PC-9 (cell line): Measurements from ENCODE around the gene PNKD. TPM values are rescaled to one million over a fixed set of nuclear protein-coding genes. Genes with fewer than 3 reads are reported as not detected.

Experiments
- BruUV-seq: library from RNA; stranded (reverse); fragments of 400-500 nt; replicated peaks from 2 replicates; lab custom pipeline; 2021; lab: Mats Ljungman, UMichigan
- CTCF ChIA-PET: fragments of 300-600 bp; sonication (Branson Sonifier 250); formaldehyde crosslinking; loops from one replicate; lab custom pipeline; 2022; ENCODE audit warnings: antibody characterized with exemption; lab: Charles Lee
- POLR2A ChIA-PET: fragments of 300-600 bp; sonication (Branson Sonifier 250); formaldehyde crosslinking; loops from one replicate; lab custom pipeline; 2022; ENCODE audit warnings: antibody characterized with exemption; ENCODE audit not compliant: unreplicated experiment; lab: Charles Lee
- DNase-seq, 2 experiments: peaks; one replicate each; pipeline versions ENCODE4 v3.0.0 to v3.0.0-alpha.2; 2015 to 2022; ENCODE audit warnings: mixed read lengths in 1 of 2
- H2AFZ ChIP-seq: fragments of 200-600 bp; sonication (generic); 2 replicates; pipeline ENCODE4 v1.8.1; 2017; ENCODE audit warnings: antibody characterized with exemption
- H3F3A ChIP-seq: fragments of 200-600 bp; sonication (generic); 2 replicates; pipeline ENCODE4 v1.8.1; 2017; ENCODE audit warnings: antibody characterized with exemption, mild to moderate bottlenecking, low read depth; ENCODE audit not compliant: insufficient read depth
- H3K27ac ChIP-seq: fragments of 200-600 bp; sonication (generic); 2 replicates; pipeline ENCODE4 v1.6.1; 2016; ENCODE audit warnings: mixed run types
- H3K27me3 ChIP-seq: fragments of 200-600 bp; sonication (generic); 2 replicates; pipeline ENCODE4 v1.6.1; 2016; ENCODE audit warnings: low read depth, mixed run types; ENCODE audit not compliant: insufficient read depth
- H3K36me3 ChIP-seq: fragments of 200-600 bp; sonication (generic); 2 replicates; pipeline ENCODE4 v1.6.1; 2016; ENCODE audit warnings: low read depth, mixed run types
- H3K4me1 ChIP-seq: fragments of 200-600 bp; sonication (generic); replicated peaks from 2 replicates; pipeline ENCODE4 v1.6.1; 2016; ENCODE audit warnings: mixed run types; ENCODE audit not compliant: insufficient read depth
- H3K4me2 ChIP-seq: fragments of 200-600 bp; sonication (generic); 2 replicates; pipeline ENCODE4 v1.6.1; 2017; ENCODE audit warnings: mixed run types
- H3K4me3 ChIP-seq: fragments of 200-600 bp; sonication (generic); 2 replicates; pipeline ENCODE4 v1.6.1; 2016; ENCODE audit warnings: mixed run types
- H3K79me2 ChIP-seq: fragments of 200-600 bp; sonication (generic); 2 replicates; pipeline ENCODE4 v1.6.1; 2017; ENCODE audit warnings: low read depth, mixed run types
- H3K9me2 ChIP-seq: fragments of 200-600 bp; sonication (generic); 2 replicates; pipeline ENCODE4 v1.8.1; 2017; ENCODE audit warnings: mild to moderate bottlenecking; ENCODE audit not compliant: insufficient read depth
- H3K9me3 ChIP-seq: fragments of 200-600 bp; sonication (generic); 2 replicates; pipeline ENCODE4 v1.8.1; 2016; ENCODE audit warnings: low read depth; ENCODE audit not compliant: insufficient read depth
- H4K20me1 ChIP-seq: fragments of 200-600 bp; sonication (generic); 2 replicates; pipeline ENCODE4 v1.8.1; 2017; ENCODE audit not compliant: insufficient read depth
- EZH2 ChIP-seq: fragments of 200-600 bp; sonication (generic); IDR thresholded peaks from 2 replicates; pipeline ENCODE4 v1.8.0; 2017; ENCODE audit warnings: antibody characterized with exemption, low read depth
- intact Hi-C: fragments of 100-400 bp; cut with micrococcal nuclease; formaldehyde crosslinking; loops from one replicate; pipeline ENCODE4 v1.10.0; 2022; ENCODE audit not compliant: unreplicated experiment
- total RNA-seq: library from RNA; stranded (reverse); gene quantifications from 2 replicates; pipeline ENCODE4 v1.2.3, GENCODE V29; 2021
- TF ChIP-seq, protein P1 (sequence below): fragments of 200-600 bp; sonication (generic); conservative IDR thresholded peaks from 2 replicates; pipeline ENCODE4 v1.6.1; 2017; ENCODE audit warnings: mixed run types, antibody characterized with exemption, mild to moderate bottlenecking, moderate library complexity

The PNKD gene
- total RNA-seq, 1 experiment from 2014 or later = 102 TPM

GRCh38 chr2:218284106-218284811 lies 13.9 kb downstream of the PNKD start:
- DNase-seq = peak; percentile 64 to 87
- H3K79me2 ChIP-seq = peaks cover 88% of the 10 kb centered on the region
- peak overlapping the region; percentile 94 for H3K4me2 ChIP-seq
- no peaks in the 10 kb centered on the region for H4K20me1 ChIP-seq
- POLR2A ChIA-PET = interaction anchor here (0.6 kb wide), 2 partner anchors 112 to 238 kb away, joined by 3 to 6 read pairs; no protein-coding TSS in a partner anchor
- H3K4me1 ChIP-seq = peaks cover 82% of the 10 kb centered on the region
- H3K27ac ChIP-seq = peak overlapping the region; percentile 98
- no peaks in the 10 kb centered on the region for H3K9me3 ChIP-seq
- peaks cover 76% of the 10 kb centered on the region for H3F3A ChIP-seq
- BruUV-seq = no TSS peak
- H3K27me3 ChIP-seq = no peaks in the 10 kb centered on the region
- peaks cover 18% of the 10 kb centered on the region for H3K36me3 ChIP-seq
- no peaks in the 10 kb centered on the region for H3K9me2 ChIP-seq
- no peak overlapping the region for H2AFZ ChIP-seq
- intact Hi-C loops = no loop called here
- CTCF ChIA-PET = interaction anchor here (0.6 kb wide), 2 partner anchors 112 to 704 kb away, joined by 3 read pairs; no protein-coding TSS in a partner anchor
- no peak for TF ChIP-seq EZH2
- TF ChIP-seq, protein P1, sequence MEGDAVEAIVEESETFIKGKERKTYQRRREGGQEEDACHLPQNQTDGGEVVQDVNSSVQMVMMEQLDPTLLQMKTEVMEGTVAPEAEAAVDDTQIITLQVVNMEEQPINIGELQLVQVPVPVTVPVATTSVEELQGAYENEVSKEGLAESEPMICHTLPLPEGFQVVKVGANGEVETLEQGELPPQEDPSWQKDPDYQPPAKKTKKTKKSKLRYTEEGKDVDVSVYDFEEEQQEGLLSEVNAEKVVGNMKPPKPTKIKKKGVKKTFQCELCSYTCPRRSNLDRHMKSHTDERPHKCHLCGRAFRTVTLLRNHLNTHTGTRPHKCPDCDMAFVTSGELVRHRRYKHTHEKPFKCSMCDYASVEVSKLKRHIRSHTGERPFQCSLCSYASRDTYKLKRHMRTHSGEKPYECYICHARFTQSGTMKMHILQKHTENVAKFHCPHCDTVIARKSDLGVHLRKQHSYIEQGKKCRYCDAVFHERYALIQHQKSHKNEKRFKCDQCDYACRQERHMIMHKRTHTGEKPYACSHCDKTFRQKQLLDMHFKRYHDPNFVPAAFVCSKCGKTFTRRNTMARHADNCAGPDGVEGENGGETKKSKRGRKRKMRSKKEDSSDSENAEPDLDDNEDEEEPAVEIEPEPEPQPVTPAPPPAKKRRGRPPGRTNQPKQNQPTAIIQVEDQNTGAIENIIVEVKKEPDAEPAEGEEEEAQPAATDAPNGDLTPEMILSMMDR = no peak
- peak overlapping the region; percentile 56; the same call in 1 of the 2 replicates for H3K4me3 ChIP-seq

DNA sequence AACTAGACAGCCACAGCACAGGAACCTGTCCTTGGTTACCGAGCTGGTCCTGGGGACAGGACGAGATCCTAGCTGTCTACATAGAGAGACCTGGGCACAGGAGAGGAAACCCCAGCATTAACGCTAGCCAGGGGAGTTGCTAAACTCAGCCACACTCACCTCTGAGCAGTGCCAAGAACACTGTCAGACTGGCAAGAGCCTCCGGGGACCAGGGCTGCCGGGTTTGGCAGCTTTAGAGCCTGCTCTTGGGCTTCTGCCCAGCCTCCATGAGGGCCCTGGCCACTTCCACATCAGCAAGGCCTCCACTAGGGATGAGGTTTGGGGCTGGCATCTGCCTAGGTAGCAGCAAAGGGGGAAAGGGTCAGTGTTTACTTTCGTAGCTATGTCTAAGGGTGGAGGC lies 15.3 kb downstream of the PNKD start:
- H2AFZ ChIP-seq = no peak overlapping the region
- H4K20me1 ChIP-seq = peaks cover 3% of the 10 kb centered on the region; the same call in 1 of the 2 replicates
- H3K36me3 ChIP-seq = peaks cover 8% of the 10 kb centered on the region; the same call in 1 of the 2 replicates
- H3K27ac ChIP-seq = peak overlapping the region; percentile 98
- H3K9me3 ChIP-seq = no peaks in the 10 kb centered on the region
- POLR2A ChIA-PET = interaction anchor here (0.5 kb wide), 1 partner anchor 705 kb away, joined by 7 read pairs; no protein-coding TSS in a partner anchor
- intact Hi-C loops = no loop called here
- peak overlapping the region; percentile 94 for H3K4me2 ChIP-seq
- H3K79me2 ChIP-seq = peaks cover 88% of the 10 kb centered on the region
- BruUV-seq = no TSS peak
- no peaks in the 10 kb centered on the region for H3K27me3 ChIP-seq
- no peak for TF ChIP-seq EZH2
- TF ChIP-seq, protein P1 = no peak
- CTCF ChIA-PET = interaction anchor here (2.9 kb wide), 1 partner anchor 13 kb away, joined by 13 read pairs; no protein-coding TSS in a partner anchor
- no peaks in the 10 kb centered on the region for H3K9me2 ChIP-seq
- peaks cover 94% of the 10 kb centered on the region for H3K4me1 ChIP-seq
- DNase-seq = peak in 1 of 2 experiments; percentile 46
- H3K4me3 ChIP-seq = peak overlapping the region; percentile 56
- peaks cover 76% of the 10 kb centered on the region for H3F3A ChIP-seq

DNA sequence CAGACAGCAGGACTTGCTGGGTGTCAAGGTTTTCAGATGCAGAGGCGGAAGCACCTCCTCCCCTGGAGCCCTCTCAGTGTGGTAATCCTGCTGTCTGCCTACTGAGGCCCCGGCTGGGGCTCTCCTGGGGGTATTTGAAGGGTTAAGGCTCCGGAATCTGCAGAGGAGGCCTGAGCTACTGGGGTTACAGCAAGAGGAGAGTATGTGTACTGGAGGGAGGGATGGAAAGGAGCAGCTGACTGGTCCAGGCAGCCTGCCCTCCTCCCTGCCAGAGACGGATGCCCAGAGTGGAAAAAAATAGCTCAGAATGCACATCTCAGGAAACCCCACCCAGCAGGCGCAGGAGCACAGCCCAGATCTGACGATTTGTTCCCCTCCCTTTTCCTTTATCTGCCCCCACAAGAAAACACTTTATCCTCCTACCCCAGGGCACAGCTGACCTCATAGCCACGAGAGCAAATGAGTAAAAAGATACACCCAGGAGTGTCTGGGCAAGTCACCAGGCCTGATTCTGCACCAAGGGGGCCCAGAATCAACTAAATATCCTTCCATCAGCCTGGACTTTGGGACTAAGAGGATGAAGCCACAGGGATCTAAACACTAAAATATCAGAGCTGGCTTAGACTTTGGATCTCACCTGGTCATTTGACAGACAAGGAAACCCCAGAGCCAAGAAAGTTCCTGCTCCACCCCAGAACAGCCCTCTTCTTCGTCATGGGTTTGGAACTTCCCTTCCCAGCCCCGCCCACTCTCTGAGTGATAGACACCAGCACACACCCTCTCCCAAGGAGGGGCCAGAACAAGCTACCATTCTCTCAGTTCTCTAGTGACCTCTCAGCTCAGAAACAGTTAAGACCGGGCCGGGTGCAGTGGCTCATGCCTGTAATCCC lies 16.5 kb downstream of the PNKD start:
- ChIA-PET POLR2A (interaction anchor here (0.6 to 1.5 kb wide), 10 partner anchors 12 to 609 kb away, joined by 3 to 14 read pairs (median 5); partner anchors contain the start of genes AAMP, CTDSP1 and PNKD), CTCF (interaction anchor here (0.6 to 2.9 kb wide), 6 partner anchors 9 to 161 kb away, joined by 3 to 13 read pairs (median 6); no protein-coding TSS in a partner anchor)
- H3K9me2 ChIP-seq = no peaks in the 10 kb centered on the region
- H3K27me3 ChIP-seq = no peaks in the 10 kb centered on the region
- DNase-seq = peak; percentile 89 to 93
- H4K20me1 ChIP-seq = peaks cover 3% of the 10 kb centered on the region; the same call in 1 of the 2 replicates
- peak overlapping the region; percentile 98 for H3K27ac ChIP-seq
- H3K4me3 ChIP-seq = peak overlapping the region; percentile 56
- no peaks in the 10 kb centered on the region for H3K9me3 ChIP-seq
- no peak overlapping the region for H2AFZ ChIP-seq
- peak overlapping the region; percentile 94 for H3K4me2 ChIP-seq
- H3K36me3 ChIP-seq = no peaks in the 10 kb centered on the region
- TF ChIP-seq EZH2 = no peak
- TF ChIP-seq, protein P1 = no peak
- peaks cover 70% of the 10 kb centered on the region for H3F3A ChIP-seq
- peaks cover 91% of the 10 kb centered on the region for H3K4me1 ChIP-seq
- BruUV-seq = TSS peak; percentile 2
- intact Hi-C loops = loop anchor here (1.0 kb wide), 1 partner anchor 15 kb away; no protein-coding TSS in a partner anchor
- H3K79me2 ChIP-seq = peaks cover 88% of the 10 kb centered on the region
